Stimulated activated naive CD4-positive, alpha-beta T cell treated with Interleukin-2 at 50 U/mL for 16 hours (primary cell): ENCODE data around the gene CCDC34.

Experiments used
- DNase-seq: peaks from one replicate; lab custom pipeline; 2025; lab: John Stamatoyannopoulos, UW

CCDC34 gene

DNA sequence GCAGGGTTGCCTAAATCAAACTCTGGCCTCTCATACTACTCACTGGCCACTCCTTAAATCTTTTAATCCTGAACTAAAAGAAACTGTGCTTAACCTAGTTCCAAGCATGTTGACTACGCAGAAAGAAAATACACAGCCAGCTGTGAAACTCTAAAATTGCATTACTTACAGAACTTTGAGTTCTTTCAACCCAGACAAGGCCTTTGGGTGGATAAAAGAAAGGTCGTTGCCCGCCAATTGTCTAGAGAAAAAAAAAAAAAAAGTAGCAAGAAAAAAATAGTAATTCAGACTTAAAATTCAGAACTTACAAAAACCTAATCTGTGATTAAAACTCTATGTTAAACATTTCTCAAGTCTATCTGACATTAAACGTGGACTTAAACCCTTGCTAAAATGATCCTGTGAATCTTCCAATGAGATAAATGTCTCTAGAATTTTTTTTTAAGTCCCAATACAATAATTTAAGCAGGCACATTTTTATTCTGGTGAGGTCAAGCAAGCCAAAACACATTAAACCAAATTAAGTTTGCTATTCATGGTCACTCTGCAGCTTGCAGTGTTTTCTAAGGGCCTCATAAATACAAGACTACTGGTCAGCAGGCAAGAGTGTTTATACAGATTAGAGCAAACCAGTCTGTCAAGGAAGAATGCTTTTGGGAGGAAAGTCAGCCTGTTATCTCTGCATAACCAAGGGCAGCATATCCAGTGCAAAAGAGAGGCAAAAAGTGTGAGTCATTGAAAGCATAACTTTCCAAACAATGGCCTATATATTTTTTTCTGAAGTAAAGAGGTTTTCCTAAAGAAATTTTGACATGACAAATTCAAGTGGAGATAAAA, 29.5 kb upstream of the CCDC34 start:
- DNase-seq, result no peak

DNA sequence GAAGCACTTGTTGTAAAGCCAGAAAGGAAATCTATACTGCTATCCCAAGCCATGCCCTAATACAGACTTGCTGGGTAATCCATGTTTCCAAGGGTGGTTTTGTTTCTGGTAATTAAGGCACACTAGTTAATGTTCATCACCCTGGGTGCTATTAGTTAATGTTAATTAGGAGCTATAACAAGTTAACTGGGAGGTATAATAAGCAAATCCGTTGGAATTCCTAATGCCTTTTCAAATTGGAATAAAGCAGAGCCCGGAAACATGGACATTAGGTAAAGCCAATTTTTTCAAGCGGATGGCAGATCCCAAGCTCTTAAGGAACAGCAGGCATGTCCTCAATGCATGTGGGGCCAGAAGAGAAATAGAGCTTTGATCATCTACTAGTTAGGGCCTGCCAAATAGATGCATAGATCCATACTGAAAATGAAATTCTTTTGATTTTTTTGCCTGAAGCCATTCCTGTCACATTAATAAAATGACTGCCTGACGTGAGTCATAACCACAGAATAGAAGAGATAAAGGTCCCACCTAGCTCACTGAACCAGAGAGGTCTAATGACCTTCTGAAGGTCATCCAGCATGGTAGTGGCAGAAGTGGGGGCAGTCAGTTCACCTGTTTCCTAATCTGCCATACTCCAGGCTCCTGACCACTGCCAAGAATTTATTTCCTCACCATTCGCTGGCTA, 28.5 kb upstream of the CCDC34 start:
- DNase-seq, result no peak

DNA sequence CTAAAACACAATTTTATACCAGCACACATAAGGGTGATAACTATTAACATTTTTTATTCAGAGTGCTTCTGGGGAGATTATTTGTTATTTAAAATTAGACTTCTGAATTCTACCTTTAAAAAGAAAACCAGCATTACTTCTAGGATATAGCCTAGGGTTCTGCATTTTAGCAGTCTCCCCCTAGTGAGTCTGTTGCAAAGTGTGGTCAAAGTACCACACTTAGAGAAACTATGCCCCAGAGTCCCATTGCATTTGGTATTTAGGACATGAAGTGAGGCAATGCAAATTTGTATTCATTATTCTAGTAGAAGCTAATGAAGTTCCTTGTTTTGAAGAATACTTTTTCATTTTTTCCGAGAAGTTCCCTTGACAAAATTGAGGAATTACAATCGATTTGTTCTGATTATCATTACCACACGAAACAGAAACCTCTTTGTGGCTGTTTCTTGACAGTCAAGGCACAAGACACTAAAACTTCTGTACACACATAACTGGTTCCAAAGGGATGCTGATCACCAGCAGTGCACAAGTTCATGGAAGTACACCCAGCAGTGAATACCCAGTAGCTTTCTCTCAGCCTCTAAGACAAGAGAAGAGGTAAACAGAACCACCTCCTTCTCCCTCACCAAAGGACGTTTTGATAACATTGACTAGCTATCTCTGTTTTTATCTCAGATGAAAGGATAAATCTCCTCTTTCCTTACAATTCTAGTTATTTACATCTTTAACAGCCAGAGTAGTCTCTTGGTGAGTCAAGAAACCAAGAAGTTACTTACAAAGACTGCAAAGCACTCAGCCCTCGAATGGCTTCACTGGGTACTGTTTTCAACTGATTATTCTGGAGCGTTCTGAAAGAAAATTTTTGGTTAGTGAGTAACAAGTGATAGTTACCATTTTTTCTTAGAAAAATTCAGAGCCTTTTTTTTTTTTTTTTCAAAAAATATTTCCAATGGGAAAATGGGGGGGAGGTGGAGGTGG, 27.6 kb upstream of the CCDC34 start:
- DNase-seq, result no peak

DNA sequence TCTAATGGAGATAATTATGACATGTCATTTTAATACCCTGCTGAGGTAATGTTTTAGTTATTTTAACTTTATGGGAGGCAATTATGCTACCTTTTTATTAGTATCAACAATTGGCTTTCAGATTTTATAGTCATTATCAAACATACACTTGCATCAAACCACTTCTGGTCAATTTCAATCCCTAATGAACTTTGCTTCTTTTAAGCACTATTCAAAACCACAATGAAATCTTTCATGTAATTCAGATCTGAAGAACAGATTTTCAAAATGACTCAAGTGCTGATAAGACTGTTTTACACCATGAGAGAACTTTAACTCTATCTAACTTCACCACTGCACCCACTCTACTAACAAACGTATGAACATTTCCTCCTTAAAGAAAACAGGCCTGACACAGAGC, 25.9 kb upstream of the CCDC34 start:
- DNase-seq, result no peak

GRCh38 chr11:27388001-27388400, 25.0 kb upstream of the CCDC34 start:
- DNase-seq, result no peak

DNA sequence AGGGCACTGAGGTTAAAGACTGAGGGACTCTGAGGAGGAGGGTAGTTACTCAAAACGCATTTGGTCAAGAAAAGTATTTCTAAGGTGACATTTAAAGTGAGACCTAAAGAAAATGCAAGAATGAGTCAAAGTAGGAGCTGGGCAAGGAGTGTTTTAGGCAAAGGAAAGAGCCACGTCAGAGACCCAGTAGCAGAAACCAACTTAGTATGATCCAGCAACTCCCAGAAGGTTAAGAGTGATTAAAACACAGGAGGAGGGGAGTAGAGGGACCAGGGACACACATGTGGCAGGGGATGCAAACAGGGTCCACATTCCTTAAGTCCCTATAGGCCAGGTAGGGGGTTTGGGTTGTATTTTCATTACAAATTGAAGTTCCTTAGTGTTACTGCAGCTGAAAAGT, 24.3 kb upstream of the CCDC34 start:
- DNase-seq, result no peak

- no peak for DNase-seq
These were observed 23.3 kb upstream of the CCDC34 start for GRCh38 chr11:27386181-27386845.

DNA sequence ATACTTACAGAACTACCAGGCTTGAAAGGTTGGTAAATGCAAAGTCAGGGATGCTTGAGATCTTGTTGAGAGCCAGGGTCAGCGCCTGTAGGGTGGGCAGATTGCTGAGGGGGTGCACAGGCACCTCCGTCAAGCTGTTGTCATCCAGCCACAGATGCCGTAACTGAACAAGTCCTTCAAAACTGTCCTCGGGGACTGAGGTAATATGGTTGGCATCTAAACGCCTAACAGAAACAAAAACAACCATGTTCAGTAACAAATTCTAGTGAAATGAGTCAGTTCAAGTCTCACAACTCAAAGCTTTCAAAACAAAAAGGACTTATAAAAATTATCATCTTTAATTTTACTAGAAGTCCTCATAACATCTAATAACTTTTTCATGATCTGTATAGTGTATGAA, 22.2 kb upstream of the CCDC34 start:
- DNase-seq, result no peak

DNA sequence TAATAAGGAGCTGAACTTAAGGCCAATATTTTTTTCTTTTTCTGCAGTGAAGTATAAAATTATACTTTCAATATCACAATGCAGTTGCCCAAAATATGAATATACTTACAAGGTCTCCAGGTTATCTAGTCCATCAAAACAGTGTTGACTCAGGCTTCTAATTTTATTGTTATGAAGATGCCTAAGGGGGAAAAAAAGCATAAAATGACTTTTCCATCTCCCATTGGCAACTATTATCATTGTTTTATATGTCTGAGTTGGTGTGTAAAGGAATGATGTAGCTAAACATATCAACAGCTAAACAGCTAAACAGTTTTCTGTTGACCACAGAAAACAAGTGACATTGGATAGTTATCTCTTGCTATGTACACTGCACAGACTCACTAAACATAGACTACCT, 21.2 kb upstream of the CCDC34 start:
- no peak for DNase-seq

DNA sequence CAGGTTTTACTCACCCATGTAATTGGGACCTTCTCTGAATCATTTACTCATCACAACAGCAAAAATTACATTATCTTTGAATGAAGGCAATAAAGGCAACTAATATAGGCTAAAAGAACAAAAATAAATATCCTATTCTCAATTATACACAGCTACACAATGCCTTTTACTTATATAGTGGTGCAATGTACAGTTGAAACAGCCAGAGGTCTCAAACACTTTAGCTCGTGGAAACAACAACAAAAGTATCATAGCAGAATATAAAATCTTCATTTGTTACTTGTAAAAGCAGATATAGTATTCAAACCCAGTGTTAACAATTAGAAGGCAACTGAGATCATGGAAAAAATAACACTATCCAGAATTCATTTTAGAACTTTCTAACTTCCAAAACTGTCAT, 20.6 kb upstream of the CCDC34 start:
- DNase-seq, result no peak

DNA sequence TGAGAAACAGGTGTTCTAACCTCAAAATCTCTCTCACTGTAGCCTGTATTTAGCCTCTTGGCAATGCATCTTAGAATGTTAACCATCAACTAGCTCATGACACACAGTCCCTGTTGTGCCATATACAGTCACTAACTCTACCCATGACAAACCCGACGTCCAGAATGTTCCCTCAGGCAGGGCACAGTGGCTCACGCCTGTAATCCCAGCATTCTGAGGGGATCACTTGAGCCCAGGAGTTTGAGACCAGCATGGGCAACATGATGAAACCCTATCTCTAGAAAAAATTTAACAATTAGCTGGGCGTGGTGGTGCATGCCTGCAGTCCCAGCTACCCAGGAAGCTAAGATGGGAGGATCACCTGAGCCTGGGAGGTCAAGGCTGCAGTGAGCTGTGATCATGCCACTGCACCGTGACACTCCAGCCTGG, 18.2 kb upstream of the CCDC34 start:
- DNase-seq, result no peak

- DNase-seq, result no peak
These were observed 17.8 kb upstream of the CCDC34 start for GRCh38 chr11:27380771-27381170.

GRCh38 chr11:27379449-27379848, 16.4 kb upstream of the CCDC34 start:
- DNase-seq, result no peak

GRCh38 chr11:27375370-27375769, 12.4 kb upstream of the CCDC34 start:
- no peak for DNase-seq

GRCh38 chr11:27373856-27374602, 11.0 kb upstream of the CCDC34 start:
- no peak for DNase-seq

- no peak for DNase-seq
These were observed 10.4 kb upstream of the CCDC34 start for GRCh38 chr11:27373392-27373791.

DNA sequence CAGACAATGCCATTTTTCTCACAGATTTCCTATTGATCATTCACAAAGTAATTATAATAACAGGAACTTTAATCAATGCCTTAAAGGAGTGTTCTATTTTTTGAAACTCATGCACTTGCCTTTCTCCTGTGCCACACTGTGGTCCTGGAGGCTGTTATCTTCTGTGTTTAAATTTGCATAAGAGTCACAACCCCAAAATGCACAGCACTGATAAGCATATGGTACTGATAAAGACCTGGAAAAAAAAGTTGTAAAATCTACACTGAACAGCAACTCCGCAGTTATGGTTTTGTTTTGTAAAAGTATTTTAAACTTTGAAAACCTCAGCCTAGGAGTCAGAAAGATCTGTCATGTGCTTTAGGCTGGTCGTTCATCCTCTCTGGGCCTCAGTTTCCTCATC, 9.1 kb upstream of the CCDC34 start:
- DNase-seq, result no peak

- no peak for DNase-seq
These were observed 8.5 kb upstream of the CCDC34 start for GRCh38 chr11:27371489-27371888.

GRCh38 chr11:27370374-27370773, 7.4 kb upstream of the CCDC34 start:
- no peak for DNase-seq

GRCh38 chr11:27367881-27368280, 4.9 kb upstream of the CCDC34 start:
- DNase-seq, result no peak

GRCh38 chr11:27363576-27364117, 632 bp upstream of the CCDC34 start:
- DNase-seq, result no peak
